ENCODE measurements around the gene PFKL.

Gene PFKL

GRCh38 chr21:44312716-44313115 is 12.9 kb downstream of the PFKL start:
- DNase-seq (ENCODE audit: low read depth), result no peak

- no peak for DNase-seq (ENCODE audit: low read depth)
Observed at GRCh38 chr21:44313451-44313850, 13.6 kb downstream of the PFKL start.

- DNase-seq (ENCODE audit: low read depth), result no peak
Observed at GRCh38 chr21:44314128-44314527, 14.3 kb downstream of the PFKL start.

- no peak for DNase-seq (ENCODE audit: low read depth)
Observed at GRCh38 chr21:44314561-44314960, 14.7 kb downstream of the PFKL start.

DNA sequence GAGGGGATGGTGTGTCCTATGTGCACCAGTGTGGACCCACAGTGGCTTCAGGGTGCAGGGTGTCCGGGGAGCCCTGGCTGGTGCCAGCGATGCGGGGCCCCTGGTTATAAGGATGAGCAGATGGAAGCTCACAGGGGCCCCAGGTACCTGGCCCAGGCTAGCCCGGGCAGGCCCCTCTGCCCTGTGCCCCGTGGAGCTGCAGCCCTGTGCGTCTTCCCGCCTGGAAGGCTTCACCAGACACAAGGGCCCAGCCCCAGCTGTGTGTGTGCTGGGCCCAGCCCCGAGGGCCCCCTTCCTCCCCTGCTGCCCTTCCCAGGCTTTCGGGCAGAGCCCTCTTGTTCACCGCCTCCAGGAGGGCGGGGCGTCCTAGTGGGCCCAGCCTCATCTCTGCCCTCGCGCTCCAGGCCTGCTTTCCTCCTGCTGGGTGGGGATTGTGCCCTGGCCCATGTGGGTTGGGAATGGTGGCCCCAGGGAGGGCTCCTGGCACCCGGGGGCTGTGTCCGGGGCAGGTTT is 15.9 kb downstream of the PFKL start:
- DNase-seq (ENCODE audit: low read depth), result no peak

- DNase-seq (ENCODE audit: low read depth), result no peak
Observed at GRCh38 chr21:44316277-44316900, 16.5 kb downstream of the PFKL start.

- DNase-seq (ENCODE audit: low read depth), result no peak
Observed at GRCh38 chr21:44317241-44317782, 17.5 kb downstream of the PFKL start.

DNA sequence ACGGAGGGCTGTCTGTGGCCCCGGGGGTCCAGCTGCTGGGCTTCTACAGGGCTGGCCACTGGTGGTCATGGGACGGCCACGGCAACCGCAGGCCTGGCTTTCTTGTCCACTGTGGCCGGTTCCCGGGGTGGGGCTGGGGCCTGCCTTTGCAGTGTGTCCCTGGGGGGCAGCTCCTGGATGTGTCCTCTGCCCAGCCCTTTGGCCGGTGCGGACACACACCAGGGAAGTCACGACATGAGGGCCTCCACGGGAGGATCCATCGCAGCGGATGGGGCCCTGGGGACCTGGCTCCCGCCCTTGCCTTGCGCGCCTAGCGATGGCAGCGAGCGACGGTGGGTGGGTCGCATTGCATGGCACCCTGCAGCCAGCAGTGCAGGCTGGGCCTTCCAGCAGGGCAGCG is 18.0 kb downstream of the PFKL start:
- no peak for DNase-seq (ENCODE audit: low read depth)

- no peak for DNase-seq (ENCODE audit: low read depth)
Observed at GRCh38 chr21:44318489-44319285, 18.8 kb downstream of the PFKL start.

GRCh38 chr21:44319407-44320065 is 19.7 kb downstream of the PFKL start:
- no peak for DNase-seq (ENCODE audit: low read depth)

- DNase-seq (ENCODE audit: low read depth), result no peak
Observed at GRCh38 chr21:44320847-44321246, 21.0 kb downstream of the PFKL start.

GRCh38 chr21:44321846-44322450 is 22.1 kb downstream of the PFKL start:
- DNase-seq (ENCODE audit: low read depth), result no peak

GRCh38 chr21:44322621-44323325 is 22.9 kb downstream of the PFKL start:
- DNase-seq (ENCODE audit: low read depth), result no peak

DNA sequence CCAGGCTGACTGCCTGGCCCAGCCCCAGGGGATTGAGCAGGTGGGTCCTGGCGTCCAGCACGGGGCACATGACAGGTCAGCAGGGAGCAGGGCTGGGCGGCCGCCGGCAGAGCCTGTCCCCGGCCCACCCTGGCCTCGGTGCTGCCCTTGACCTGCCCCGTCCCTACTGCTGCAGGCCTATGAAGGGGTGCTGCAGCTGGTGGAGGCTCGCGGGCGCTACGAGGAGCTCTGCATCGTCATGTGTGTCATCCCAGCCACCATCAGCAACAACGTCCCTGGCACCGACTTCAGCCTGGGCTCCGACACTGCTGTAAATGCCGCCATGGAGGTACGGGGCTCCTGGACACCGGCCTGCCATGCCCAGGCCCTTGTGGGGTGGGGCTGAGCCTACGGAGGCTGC is 23.7 kb downstream of the PFKL start:
- DNase-seq (ENCODE audit: low read depth), result no peak

DNA sequence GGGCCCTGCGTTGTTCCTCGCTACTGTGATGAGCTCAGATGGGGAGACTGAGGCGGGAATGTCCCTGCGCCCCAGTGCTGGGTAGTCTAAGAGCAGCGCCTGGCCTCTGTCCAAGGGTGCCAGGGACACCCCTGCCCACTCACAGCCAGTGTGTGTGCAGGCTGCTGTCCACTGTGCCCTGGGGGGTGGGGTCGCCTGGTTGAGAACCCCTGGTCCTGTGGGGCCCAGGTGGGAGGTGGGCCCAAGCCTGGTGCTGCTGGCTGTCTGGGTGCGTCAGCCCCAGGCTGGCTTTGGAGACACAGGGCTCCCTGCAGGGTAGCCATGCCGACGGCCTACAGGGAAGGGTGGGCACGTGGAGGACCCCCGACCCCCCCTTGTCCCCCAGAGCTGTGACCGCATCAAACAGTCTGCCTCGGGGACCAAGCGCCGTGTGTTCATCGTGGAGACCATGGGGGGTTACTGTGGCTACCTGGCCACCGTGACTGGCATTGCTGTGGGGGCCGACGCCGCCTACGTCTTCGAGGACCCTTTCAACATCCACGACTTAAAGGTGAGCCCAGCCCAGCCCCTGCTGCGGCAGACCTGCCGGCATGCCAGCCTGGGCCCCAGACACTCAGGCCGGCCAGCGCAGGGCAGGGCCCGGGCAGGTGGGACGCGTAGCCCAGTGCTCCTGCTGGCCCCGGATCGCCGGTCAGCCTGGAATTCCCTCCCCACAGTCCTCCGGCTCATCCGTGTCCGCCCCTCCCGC is 24.4 kb downstream of the PFKL start:
- DNase-seq (ENCODE audit: low read depth), result no peak

GRCh38 chr21:44324854-44325107 is 24.9 kb downstream of the PFKL start:
- DNase-seq (ENCODE audit: low read depth), result no peak

DNA sequence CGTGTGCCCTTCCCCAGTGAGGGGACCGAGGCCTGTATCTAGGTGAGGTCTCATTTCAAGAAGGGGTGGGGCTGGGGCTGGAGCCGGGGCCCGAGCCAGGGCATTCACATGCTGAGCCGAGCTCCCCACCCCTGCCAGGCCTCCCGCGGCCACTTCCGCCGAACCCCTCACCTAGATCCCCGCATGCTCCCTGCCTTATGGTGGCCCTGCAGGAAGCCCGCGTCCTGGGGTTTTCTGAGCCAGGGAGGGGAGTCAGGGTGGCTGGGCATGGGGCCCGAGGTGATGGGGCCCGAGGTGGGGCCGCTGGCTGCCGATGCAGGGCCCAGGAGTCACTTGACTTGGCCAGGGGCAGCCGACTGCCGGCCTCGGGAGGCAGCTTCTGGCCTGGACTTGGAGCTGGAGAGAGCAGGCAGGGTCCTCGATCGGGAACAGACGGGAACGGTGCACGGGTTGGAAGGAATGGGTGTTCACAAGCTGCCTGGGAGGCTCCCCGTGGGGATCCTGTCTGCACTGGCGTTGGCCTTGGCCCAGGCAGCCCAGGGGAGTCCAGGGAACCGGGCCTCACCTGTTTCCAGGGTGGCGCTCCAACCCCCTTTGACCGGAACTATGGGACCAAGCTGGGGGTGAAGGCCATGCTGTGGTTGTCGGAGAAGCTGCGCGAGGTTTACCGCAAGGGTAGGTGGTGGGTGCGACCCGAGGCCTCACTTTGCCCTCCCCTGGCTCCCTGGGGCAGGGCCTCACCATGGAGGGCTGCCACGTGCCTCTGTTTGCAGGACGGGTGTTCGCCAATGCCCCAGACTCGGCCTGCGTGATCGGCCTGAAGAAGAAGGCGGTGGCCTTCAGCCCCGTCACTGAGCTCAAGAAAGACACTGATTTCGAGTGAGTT is 25.8 kb downstream of the PFKL start:
- no peak for DNase-seq (ENCODE audit: low read depth)

DNA sequence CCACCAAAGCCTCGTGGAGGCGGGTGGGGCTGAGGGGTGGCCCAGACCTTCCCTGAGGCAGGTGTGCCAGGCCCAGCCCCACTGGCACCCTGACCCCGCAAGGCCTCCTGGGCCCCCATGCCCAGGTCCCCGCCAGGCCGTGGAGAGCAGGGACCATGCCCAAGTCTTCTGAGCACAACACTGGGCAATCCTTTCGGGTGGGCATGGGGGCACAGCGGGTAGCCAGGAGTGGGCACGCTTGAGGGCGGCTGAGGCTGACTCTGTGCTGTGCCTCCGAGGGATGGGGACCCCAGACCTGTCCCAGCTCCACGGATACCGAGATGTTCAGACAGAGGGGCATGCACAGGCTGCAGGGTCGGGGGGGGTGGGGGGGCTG is 26.4 kb downstream of the PFKL start:
- no peak for DNase-seq (ENCODE audit: low read depth)

- no peak for DNase-seq (ENCODE audit: low read depth)
Observed at GRCh38 chr21:44326716-44327602, 27.1 kb downstream of the PFKL start.

Measured in stimulated activated CD8-positive, alpha-beta memory T cell treated with anti-CD3 and anti-CD28 coated beads, Interleukin-12 subunit alpha, Interleukin-12 subunit beta, amount 100 ng/mL, for 4 hours (primary cell).